Measurements from ENCODE around the gene LRRC25. TPM values are rescaled to one million over a fixed set of nuclear protein-coding genes. Genes with fewer than 3 reads are reported as not detected.

The LRRC25 gene
- polyA plus RNA-seq, 1 donor from 2014 or later, result not detected

GRCh38 chr19:18389726-18390064 is 7.7 kb downstream of the LRRC25 start:
- no peak overlapping the region for H3K4me2 ChIP-seq (ENCODE audit: low read length)
- H3K36me3 ChIP-seq (ENCODE audit: insufficient read depth, low read length), result no peaks in the 10 kb centered on the region
- H3K9me2 ChIP-seq (ENCODE audit: insufficient read depth, low read length), result no peaks in the 10 kb centered on the region
- H2AFZ ChIP-seq (ENCODE audit: low read depth, low read length), result no peak overlapping the region
- H4K20me1 ChIP-seq (ENCODE audit: insufficient read depth), result no peaks in the 10 kb centered on the region
- H3K9ac ChIP-seq (ENCODE audit: low read length), result no peak overlapping the region
- no peak for TF ChIP-seq CTCF (IDR thresholded peaks at IDR 0.05; ENCODE audit: poor library complexity, severe bottlenecking)
- TF ChIP-seq TAF1 (IDR thresholded peaks at IDR 0.05; ENCODE audit: low read depth), result no peak
- TF ChIP-seq MXI1 (conservative IDR thresholded peaks at IDR 0.05; ENCODE audit: poor library complexity, severe bottlenecking), result no peak
- no peaks in the 10 kb centered on the region for H3K79me2 ChIP-seq (replicated peaks; ENCODE audit: insufficient read depth, low read length)
- peaks cover 9% of the 10 kb centered on the region for H3K27me3 ChIP-seq (ENCODE audit: insufficient read depth, low read depth, low read length)
- no peak overlapping the region for H3K27ac ChIP-seq (ENCODE audit: low read length)
- H3K4me3 ChIP-seq (ENCODE audit: low read length), result no peak overlapping the region
- no peaks in the 10 kb centered on the region for H3F3A ChIP-seq (ENCODE audit: insufficient read depth, low read length, poor library complexity, severe bottlenecking)
- no peaks in the 10 kb centered on the region for H3K9me3 ChIP-seq (ENCODE audit: low read length)

- Histone ChIP-seq H3K36me3 (ENCODE audit: insufficient read depth, low read length) (no peaks in the 10 kb centered on the region), H3K79me2 (replicated peaks; ENCODE audit: insufficient read depth, low read length) (no peaks in the 10 kb centered on the region), H2AFZ (ENCODE audit: low read depth, low read length) (no peak overlapping the region), H4K20me1 (ENCODE audit: insufficient read depth) (no peaks in the 10 kb centered on the region), H3K27ac (ENCODE audit: low read length) (no peak overlapping the region), H3K4me3 (ENCODE audit: low read length) (peak overlapping the region; percentile 64), H3K4me2 (ENCODE audit: low read length) (no peak overlapping the region), H3K9me2 (ENCODE audit: insufficient read depth, low read length) (no peaks in the 10 kb centered on the region), H3F3A (ENCODE audit: insufficient read depth, low read length, poor library complexity, severe bottlenecking) (no peaks in the 10 kb centered on the region), H3K9me3 (ENCODE audit: low read length) (no peaks in the 10 kb centered on the region), H3K9ac (ENCODE audit: low read length) (no peak overlapping the region), H3K27me3 (ENCODE audit: insufficient read depth, low read depth, low read length) (peaks cover 9% of the 10 kb centered on the region)
- TF ChIP-seq RAD21 (conservative IDR thresholded peaks at IDR 0.05), result no peak
Measured at GRCh38 chr19:18388960-18389725, 8.3 kb downstream of the LRRC25 start.

- Histone ChIP-seq H3K36me3 (ENCODE audit: insufficient read depth, low read length) (no peaks in the 10 kb centered on the region), H3K27ac (ENCODE audit: low read length) (no peak overlapping the region), H4K20me1 (ENCODE audit: insufficient read depth) (no peaks in the 10 kb centered on the region), H3K9ac (ENCODE audit: low read length) (peak overlapping the region; percentile 34), H3K9me2 (ENCODE audit: insufficient read depth, low read length) (no peaks in the 10 kb centered on the region), H2AFZ (ENCODE audit: low read depth, low read length) (peak overlapping the region; percentile 19), H3K4me3 (ENCODE audit: low read length) (peak overlapping the region; percentile 64), H3K4me2 (ENCODE audit: low read length) (no peak overlapping the region), H3K79me2 (replicated peaks; ENCODE audit: insufficient read depth, low read length) (no peaks in the 10 kb centered on the region), H3K9me3 (ENCODE audit: low read length) (no peaks in the 10 kb centered on the region), H3K27me3 (ENCODE audit: insufficient read depth, low read depth, low read length) (peaks cover 9% of the 10 kb centered on the region), H3F3A (ENCODE audit: insufficient read depth, low read length, poor library complexity, severe bottlenecking) (no peaks in the 10 kb centered on the region)
- TF ChIP-seq TAF1 (IDR thresholded peaks at IDR 0.05; ENCODE audit: low read depth) (no peak), SMC3 (conservative IDR thresholded peaks at IDR 0.05; ENCODE audit: poor library complexity) (peak; percentile 69), MXI1 (conservative IDR thresholded peaks at IDR 0.05; ENCODE audit: poor library complexity, severe bottlenecking) (peak; percentile 39), RAD21 (conservative IDR thresholded peaks at IDR 0.05) (peak; percentile 61), CTCF (IDR thresholded peaks at IDR 0.05; ENCODE audit: poor library complexity, severe bottlenecking) (peak; percentile 90)
Measured at GRCh38 chr19:18388100-18388959, 9.1 kb downstream of the LRRC25 start.

Measured in neural cell (in vitro differentiated cells).